BE2C (cell line): ENCODE results near the gene ZNF618.

Experiments
- DNase-seq: peaks from one replicate; pipeline ENCODE4 v3.0.0-alpha.2; 2020
- H3K27me3 ChIP-seq: fragments of 250-450 bp; sonication (Bioruptor Pico); 2 replicates; pipeline ENCODE4 v1.5.1; 2020; ENCODE audit warnings: mild to moderate bottlenecking
- H3K36me3 ChIP-seq: fragments of 250-450 bp; sonication (Bioruptor Pico); 2 replicates; pipeline ENCODE4 v1.5.1; 2020; ENCODE audit warnings: mild to moderate bottlenecking
- H3K4me1 ChIP-seq: fragments of 250-450 bp; sonication (Bioruptor Pico); 2 replicates; pipeline ENCODE4 v1.5.1; 2020
- H3K4me3 ChIP-seq: 2 replicates; pipeline ENCODE4 v1.5.1; 2011; ENCODE audit warnings: low read depth, low read length
- H3K9me3 ChIP-seq: fragments of 250-450 bp; sonication (Bioruptor Pico); 2 replicates; pipeline ENCODE4 v1.5.1; 2020
- TF ChIP-seq, protein P1 (sequence below): IDR thresholded peaks from 2 replicates; pipeline ENCODE4 v1.5.1; 2012; ENCODE audit warnings: mild to moderate bottlenecking, low read depth, low read length

The ZNF618 gene

DNA sequence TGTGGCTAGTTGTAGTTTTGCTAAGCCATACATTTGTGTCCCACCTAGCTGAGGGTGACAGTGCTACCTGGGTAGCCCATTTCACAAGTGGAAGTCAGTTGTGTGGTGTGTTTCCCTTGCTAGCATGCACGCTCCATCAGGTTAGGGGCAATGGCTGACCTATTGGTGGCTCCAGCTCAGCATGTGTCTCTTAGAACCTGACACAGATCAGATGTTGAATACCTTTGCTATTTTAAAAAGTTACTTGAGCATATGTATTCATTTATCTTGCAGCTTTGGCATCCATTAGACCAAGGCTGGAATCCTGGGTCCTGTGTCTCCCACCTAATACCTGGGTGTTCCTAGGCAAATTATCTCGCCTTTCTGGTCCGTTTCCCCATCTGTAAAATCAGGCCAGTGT is 44.8 kb downstream of the ZNF618 start:
- H3K36me3 ChIP-seq: 0 out of 2 replicates have a peak, but pooled peaks cover 2% of the 10 kb centered on the region
- H3K9me3 ChIP-seq: no peaks in the 10 kb centered on the region
- H3K4me3 ChIP-seq: no peak overlapping the region
- H3K27me3 ChIP-seq: no peaks in the 10 kb centered on the region
- no peaks in the 10 kb centered on the region for H3K4me1 ChIP-seq
- no peak for DNase-seq
- TF ChIP-seq, protein P1, sequence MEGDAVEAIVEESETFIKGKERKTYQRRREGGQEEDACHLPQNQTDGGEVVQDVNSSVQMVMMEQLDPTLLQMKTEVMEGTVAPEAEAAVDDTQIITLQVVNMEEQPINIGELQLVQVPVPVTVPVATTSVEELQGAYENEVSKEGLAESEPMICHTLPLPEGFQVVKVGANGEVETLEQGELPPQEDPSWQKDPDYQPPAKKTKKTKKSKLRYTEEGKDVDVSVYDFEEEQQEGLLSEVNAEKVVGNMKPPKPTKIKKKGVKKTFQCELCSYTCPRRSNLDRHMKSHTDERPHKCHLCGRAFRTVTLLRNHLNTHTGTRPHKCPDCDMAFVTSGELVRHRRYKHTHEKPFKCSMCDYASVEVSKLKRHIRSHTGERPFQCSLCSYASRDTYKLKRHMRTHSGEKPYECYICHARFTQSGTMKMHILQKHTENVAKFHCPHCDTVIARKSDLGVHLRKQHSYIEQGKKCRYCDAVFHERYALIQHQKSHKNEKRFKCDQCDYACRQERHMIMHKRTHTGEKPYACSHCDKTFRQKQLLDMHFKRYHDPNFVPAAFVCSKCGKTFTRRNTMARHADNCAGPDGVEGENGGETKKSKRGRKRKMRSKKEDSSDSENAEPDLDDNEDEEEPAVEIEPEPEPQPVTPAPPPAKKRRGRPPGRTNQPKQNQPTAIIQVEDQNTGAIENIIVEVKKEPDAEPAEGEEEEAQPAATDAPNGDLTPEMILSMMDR: no peak

DNA sequence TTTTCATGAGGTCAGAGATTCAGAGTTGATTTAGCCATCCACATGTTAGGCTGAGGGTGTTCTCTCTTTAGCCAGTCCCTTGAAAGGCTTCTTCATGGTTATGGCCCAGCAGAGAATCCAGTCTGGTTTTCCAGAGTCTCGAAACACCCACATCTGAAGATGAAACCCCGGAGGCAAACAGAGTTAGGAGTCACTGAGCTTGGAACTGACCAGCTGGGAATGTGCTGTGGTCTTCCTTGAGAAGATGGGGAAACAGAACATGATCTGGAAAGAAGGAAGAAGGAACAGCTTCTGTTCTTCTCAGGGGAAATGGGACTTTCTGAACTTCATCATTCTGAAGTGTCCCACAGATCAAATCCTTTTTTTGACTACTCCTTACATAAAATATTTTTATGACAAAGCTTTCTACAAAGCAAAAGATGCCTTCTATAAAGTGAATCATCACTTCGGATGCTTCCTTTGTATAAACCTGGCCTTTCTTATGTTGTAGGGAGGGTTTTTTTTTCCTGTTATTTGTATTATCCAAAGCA is 45.4 kb downstream of the ZNF618 start:
- Histone ChIP-seq H3K4me1 (no peaks in the 10 kb centered on the region), H3K4me3 (no peak overlapping the region), H3K27me3 (no peaks in the 10 kb centered on the region), H3K36me3 (0 out of 2 replicates have a peak, but pooled peaks cover 1% of the 10 kb centered on the region), H3K9me3 (peaks cover under 1% of the 10 kb centered on the region; the same call in 1 of the 2 replicates)
- no peak for DNase-seq
- TF ChIP-seq, protein P1: no peak

DNA sequence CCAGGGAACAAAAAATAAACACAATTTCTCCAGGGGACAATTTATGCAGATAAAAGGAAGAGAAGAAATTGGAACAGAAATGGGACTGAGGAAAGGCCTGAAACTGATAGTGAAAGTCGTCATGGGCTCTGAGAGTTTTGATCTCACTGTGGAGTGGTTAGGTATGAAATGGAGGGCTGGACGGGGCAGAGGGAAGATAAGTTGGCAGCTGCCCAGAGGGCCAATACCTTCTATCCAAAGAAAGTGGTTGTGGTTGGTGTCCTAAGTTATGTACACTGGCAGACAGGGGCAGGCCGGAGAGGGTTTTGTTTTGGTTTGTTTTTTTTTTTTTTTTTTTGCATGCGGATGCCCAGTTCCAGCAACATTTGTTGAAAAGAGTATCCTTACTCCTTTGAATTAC is 46.1 kb downstream of the ZNF618 start:
- no peak for DNase-seq
- Histone ChIP-seq H3K36me3 (no peaks in the 10 kb centered on the region), H3K27me3 (no peaks in the 10 kb centered on the region), H3K4me1 (no peaks in the 10 kb centered on the region), H3K4me3 (no peak overlapping the region), H3K9me3 (peaks cover 7% of the 10 kb centered on the region)
- TF ChIP-seq, protein P1: no peak

DNA sequence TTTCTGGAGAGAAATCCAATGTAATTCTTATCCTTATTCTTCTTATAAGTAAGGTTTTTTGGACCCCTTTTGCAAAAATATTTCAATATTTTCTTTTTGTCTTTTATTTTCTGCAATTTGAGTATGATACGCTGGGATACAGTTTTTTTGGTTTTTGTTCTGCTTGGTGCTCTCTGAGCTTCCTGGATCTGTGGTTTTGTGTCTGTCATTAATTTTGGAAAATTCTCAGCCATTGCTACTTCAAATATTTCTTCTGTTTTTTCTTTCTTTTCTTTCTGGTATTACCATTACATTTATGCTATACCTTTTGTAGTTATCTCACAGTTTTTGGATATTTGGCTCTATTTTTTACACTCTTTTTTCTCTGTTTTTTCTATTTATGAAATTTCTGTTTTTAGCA is 50.1 kb downstream of the ZNF618 start:
- no peak for DNase-seq
- H3K36me3 ChIP-seq: no peaks in the 10 kb centered on the region
- H3K27me3 ChIP-seq: no peaks in the 10 kb centered on the region
- H3K4me3 ChIP-seq: no peak overlapping the region
- H3K9me3 ChIP-seq: peaks cover 8% of the 10 kb centered on the region
- no peaks in the 10 kb centered on the region for H3K4me1 ChIP-seq
- TF ChIP-seq, protein P1: no peak

DNA sequence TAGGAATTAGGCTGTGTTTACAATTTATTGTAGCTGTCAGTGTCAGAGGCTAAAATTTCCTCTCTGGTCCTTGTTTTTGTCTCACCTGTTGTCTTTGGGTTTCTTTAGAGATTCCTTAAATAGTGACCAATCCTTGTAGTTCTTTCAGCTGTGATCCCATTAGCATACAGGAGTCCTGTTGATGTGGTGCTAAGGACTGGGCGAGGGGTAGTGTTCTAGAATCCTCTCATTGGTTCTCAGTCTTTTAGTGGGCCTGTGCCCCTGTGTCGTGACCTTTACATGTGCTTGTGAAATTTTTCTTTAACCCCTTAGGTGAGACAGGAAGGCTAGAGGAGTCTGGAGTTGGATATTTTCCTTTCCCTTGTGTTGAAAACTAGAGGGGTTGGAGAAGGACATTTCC is 51.2 kb downstream of the ZNF618 start:
- Histone ChIP-seq H3K9me3 (peaks cover 8% of the 10 kb centered on the region), H3K4me1 (no peaks in the 10 kb centered on the region), H3K36me3 (no peaks in the 10 kb centered on the region), H3K27me3 (no peaks in the 10 kb centered on the region), H3K4me3 (no peak overlapping the region)
- TF ChIP-seq, protein P1: no peak
- no peak for DNase-seq

DNA sequence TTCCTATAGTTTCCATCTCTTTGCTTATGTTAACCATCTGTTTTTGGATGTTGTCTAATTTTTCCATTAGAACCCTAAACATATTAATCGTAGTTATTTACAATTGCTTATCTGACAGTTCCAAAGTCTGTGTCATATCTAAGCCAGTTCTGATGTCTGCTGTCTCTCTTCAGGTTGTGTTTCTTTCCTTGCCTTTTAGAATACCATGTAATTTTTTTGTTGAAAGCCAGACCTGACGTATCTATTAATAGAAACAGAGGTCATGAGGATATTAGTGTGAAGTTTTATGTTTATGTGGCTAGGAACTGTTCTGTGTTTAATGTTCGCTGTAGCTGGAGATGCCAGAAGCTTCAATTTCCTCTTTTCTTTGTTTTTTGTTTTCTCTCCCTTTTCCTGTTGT is 52.2 kb downstream of the ZNF618 start:
- Histone ChIP-seq H3K4me1 (no peaks in the 10 kb centered on the region), H3K9me3 (peaks cover 8% of the 10 kb centered on the region), H3K27me3 (no peaks in the 10 kb centered on the region), H3K36me3 (no peaks in the 10 kb centered on the region), H3K4me3 (no peak overlapping the region)
- DNase-seq: no peak
- TF ChIP-seq, protein P1: no peak
